Lower leg skin (tissue), 4 donors: ENCODE results near the gene WARS2. TPM values are rescaled to one million over a fixed set of nuclear protein-coding genes. Genes with fewer than 3 reads are reported as not detected.
"Not testable (repeated sequence)": the region's sequence is repeated elsewhere in the genome, so short reads cannot be mapped to it uniquely, and the experiment has no call there.

ENCODE experiments used
- DNase-seq, 2 donors: peaks; one replicate each; pipeline ENCODE4 v3.0.0-alpha.2; 2019; ENCODE audit warnings: low spot score in 2 of 2
- H3K4me3 ChIP-seq: fragments of 200-600 bp; sonication (generic); 2 replicates; pipeline ENCODE4 v1.5.1; 2017; ENCODE audit warnings: mild to moderate bottlenecking, low read depth; ENCODE audit not compliant: poor library complexity, severe bottlenecking
- CTCF ChIP-seq, 3 donors: fragments of 450-650 bp; IDR thresholded peaks; one replicate each; pipeline ENCODE4 v1.5.1; 2016; ENCODE audit warnings: antibody characterized with exemption in 3 of 3, mild to moderate bottlenecking in 3 of 3, moderate library complexity in 2 of 3
- POLR2A ChIP-seq, 2 donors: fragments of 450-650 bp; IDR thresholded peaks; one replicate each; pipeline ENCODE4 v1.6.1; 2016 to 2017; ENCODE audit warnings: antibody characterized with exemption in 2 of 2, mild to moderate bottlenecking in 1 of 2, moderate library complexity in 1 of 2
- WGBS, 2 donors: methylation state at CpG; one replicate each; pipeline ENCODE4 v1.1.5; 2018; 5-methylcytosine and 5-hydroxymethylcytosine counted together
- intact Hi-C: fragments of 100-400 bp; cut with DNase I; formaldehyde crosslinking; loops from one replicate; pipeline ENCODE4 v1.15.0; 2023; ENCODE audit warnings: low total_unique reads
- total RNA-seq, 4 donors: library from RNA; depleted of rRNA; stranded (reverse); fragments of >200 nt; gene quantifications; one replicate each; pipeline ENCODE4 v1.1.0, GENCODE V29; 2016

The WARS2 gene
- total RNA-seq, 4 donors from 2014 or later, result 8.1 to 21.8 (median 13.2) TPM

GRCh38 chr1:119136401-119136800 is 4.1 kb downstream of the WARS2 start:
- DNase-seq, result no peak
- TF ChIP-seq CTCF (IDR thresholded peaks at IDR 0.05), result no peak
- TF ChIP-seq POLR2A (IDR thresholded peaks at IDR 0.05), result no peak
- H3K4me3 ChIP-seq, result no peak overlapping the region
- WGBS, 2 donors, result 42 to 50% methylated on average over 3 of the region's 3 CpGs
- intact Hi-C loops, result no loop called here

GRCh38 chr1:119133987-119134386 is 6.5 kb downstream of the WARS2 start:
- H3K4me3 ChIP-seq, result no peak overlapping the region
- no peak for DNase-seq
- 77 to 87% methylated on average over 1 of the region's 1 CpG for WGBS, 2 donors
- intact Hi-C loops, result no loop called here
- TF ChIP-seq CTCF (IDR thresholded peaks at IDR 0.05), result no peak
- TF ChIP-seq POLR2A (IDR thresholded peaks at IDR 0.05), result no peak

GRCh38 chr1:119132179-119132578 is 8.3 kb downstream of the WARS2 start:
- no peak overlapping the region for H3K4me3 ChIP-seq
- DNase-seq, result no peak
- intact Hi-C loops, result no loop called here

GRCh38 chr1:119125874-119126273 is 14.6 kb downstream of the WARS2 start:
- intact Hi-C loops, result no loop called here
- H3K4me3 ChIP-seq, result no peak overlapping the region
- WGBS, 2 donors, result 97 to 100% methylated on average over 1 of the region's 1 CpG
- no peak for DNase-seq
- TF ChIP-seq CTCF (IDR thresholded peaks at IDR 0.05) (no peak), POLR2A (IDR thresholded peaks at IDR 0.05) (no peak)

More at GRCh38 chr1:119132179-119132578, 8.3 kb downstream of the WARS2 start:
- WGBS, 2 donors, result 54 to 74% methylated on average over 3 of the region's 3 CpGs
- TF ChIP-seq CTCF (IDR thresholded peaks at IDR 0.05), result no peak
- TF ChIP-seq POLR2A (IDR thresholded peaks at IDR 0.05), result no peak

GRCh38 chr1:119124764-119125163 is 15.7 kb downstream of the WARS2 start:
- intact Hi-C loops, result no loop called here

GRCh38 chr1:119121872-119122271 is 18.6 kb downstream of the WARS2 start:
- intact Hi-C loops, DNase-seq, H3K4me3 ChIP-seq: not testable (repeated sequence)
- 83 to 97% methylated on average over 1 of the region's 1 CpG for WGBS, 2 donors

More at GRCh38 chr1:119124764-119125163, 15.7 kb downstream of the WARS2 start:
- WGBS, 2 donors, result 80% methylated on average over 3 of the region's 3 CpGs
- H3K4me3 ChIP-seq, result no peak overlapping the region
- TF ChIP-seq POLR2A (IDR thresholded peaks at IDR 0.05) (no peak), CTCF (IDR thresholded peaks at IDR 0.05) (no peak)
- DNase-seq, result no peak
